C4-2B (cell line): ENCODE measurements around the gene SMC3.

Experiments
- H3K27ac ChIP-seq: fragments of 450-650 bp; 2 replicates; pipeline ENCODE4 v1.5.1; 2017
- ZFX ChIP-seq: fragments of 450-650 bp; IDR thresholded peaks from 2 replicates; pipeline ENCODE4 v1.6.1; 2017
- TF ChIP-seq, protein P1 (sequence below): fragments of 450-650 bp; conservative IDR thresholded peaks from 2 replicates; pipeline ENCODE4 v1.5.1; 2017; ENCODE audit warnings: mild to moderate bottlenecking

The SMC3 gene

DNA sequence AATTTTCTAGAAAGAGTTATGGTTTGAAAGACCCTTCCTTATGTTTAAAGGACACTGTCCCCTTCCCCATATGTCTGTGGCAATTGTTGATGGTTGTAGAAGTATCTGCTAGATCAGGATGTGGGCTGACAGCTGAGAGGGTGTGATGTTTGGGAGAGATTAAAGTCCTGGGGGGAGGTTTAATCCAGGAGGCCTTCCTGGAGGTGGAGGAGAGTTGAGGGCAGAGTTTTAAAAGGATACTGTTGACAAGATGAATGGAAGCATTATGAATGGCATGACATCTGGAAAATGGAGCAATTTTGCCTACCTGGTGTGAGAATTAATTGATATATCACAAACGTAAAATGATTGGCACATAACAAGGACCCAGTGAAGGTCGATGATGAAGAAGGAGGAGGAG is 32.9 kb upstream of the SMC3 start:
- TF ChIP-seq, protein P1, sequence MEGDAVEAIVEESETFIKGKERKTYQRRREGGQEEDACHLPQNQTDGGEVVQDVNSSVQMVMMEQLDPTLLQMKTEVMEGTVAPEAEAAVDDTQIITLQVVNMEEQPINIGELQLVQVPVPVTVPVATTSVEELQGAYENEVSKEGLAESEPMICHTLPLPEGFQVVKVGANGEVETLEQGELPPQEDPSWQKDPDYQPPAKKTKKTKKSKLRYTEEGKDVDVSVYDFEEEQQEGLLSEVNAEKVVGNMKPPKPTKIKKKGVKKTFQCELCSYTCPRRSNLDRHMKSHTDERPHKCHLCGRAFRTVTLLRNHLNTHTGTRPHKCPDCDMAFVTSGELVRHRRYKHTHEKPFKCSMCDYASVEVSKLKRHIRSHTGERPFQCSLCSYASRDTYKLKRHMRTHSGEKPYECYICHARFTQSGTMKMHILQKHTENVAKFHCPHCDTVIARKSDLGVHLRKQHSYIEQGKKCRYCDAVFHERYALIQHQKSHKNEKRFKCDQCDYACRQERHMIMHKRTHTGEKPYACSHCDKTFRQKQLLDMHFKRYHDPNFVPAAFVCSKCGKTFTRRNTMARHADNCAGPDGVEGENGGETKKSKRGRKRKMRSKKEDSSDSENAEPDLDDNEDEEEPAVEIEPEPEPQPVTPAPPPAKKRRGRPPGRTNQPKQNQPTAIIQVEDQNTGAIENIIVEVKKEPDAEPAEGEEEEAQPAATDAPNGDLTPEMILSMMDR = no peak
- no peak for TF ChIP-seq ZFX
- no peak overlapping the region for H3K27ac ChIP-seq

DNA sequence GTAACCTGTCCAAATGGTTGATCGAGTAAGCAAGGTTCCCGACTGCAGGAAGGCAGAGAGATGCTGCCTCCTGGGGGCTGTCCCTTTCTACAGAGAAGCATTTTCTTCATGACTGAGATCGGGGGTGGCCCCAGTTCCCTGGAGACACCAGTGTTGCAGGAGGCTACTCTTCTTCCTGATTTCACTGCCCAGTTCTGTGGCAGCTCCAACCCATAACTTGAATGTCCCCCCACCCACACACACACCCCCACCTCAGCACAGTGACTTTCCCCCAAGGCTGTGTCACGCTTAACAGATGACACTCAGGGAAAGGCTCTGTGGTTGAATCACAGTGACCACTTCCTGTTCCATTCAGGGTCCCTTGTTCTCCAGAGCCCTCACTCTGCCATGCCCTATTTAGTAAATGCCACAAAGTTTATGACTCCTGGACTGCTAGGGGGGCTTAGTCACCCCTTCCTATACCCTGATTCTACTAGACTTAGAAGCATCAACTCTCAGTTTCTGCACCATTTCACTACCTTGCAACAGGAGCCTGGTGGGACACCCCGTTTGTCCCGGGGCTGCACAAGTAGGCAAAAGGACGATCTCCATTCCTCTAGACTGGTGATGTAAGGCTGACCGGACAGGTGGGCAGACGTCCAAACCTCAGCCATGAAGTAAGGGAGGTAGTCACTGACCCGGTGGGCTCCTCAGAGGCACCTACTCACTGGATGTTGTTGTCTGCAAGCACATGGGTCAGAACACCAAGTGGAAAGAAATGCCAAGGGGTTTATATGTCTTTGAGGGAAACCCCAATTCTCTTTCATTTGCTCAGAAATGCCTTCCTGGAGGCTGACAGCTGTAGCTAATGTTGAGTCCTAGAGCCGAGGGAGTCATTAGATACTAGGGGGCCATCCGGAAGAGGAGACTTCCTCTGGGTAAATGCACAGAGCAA is 31.3 kb upstream of the SMC3 start:
- TF ChIP-seq, protein P1 = no peak
- TF ChIP-seq ZFX = no peak
- H3K27ac ChIP-seq = no peak overlapping the region

DNA sequence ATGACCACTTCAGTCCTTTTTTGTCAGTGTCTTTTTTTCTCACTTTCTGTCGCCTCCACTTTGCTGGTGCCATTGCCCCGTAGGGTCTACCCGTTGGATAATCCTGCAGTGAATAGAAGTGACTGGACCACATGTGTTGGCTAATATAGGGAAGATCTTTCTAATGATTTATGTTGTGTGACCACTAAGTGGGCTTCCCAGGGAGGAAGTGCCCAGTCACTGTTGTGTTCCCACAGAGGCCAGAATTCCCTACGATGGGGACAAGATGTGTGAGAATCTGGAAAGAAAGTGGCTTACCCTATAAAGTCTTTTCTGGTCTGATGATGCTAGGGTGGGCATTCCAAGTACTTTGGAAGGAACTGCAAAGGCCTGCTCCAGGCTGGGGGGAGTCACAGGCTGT is 28.4 kb upstream of the SMC3 start:
- H3K27ac ChIP-seq = no peak overlapping the region
- TF ChIP-seq, protein P1 = no peak
- no peak for TF ChIP-seq ZFX

DNA sequence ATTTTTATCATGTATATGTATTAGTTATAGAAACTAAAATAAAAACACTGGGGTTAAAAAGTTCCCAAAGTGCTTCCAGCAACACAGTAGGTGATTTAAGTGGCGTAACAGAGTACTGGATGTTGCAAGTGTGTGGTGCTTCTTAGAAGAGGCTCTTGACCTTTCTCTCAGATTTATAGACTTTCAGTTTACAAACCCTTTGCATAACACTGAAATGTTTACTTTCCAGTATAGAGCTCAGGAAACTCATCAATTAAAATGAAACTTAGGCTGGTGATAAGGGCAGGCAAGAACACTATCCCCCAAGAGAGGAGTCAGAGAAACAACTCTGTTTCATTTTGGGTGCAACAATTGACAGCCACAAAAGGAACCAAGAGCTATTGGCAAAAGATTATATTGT is 27.5 kb upstream of the SMC3 start:
- TF ChIP-seq, protein P1 = no peak
- TF ChIP-seq ZFX = no peak
- no peak overlapping the region for H3K27ac ChIP-seq

DNA sequence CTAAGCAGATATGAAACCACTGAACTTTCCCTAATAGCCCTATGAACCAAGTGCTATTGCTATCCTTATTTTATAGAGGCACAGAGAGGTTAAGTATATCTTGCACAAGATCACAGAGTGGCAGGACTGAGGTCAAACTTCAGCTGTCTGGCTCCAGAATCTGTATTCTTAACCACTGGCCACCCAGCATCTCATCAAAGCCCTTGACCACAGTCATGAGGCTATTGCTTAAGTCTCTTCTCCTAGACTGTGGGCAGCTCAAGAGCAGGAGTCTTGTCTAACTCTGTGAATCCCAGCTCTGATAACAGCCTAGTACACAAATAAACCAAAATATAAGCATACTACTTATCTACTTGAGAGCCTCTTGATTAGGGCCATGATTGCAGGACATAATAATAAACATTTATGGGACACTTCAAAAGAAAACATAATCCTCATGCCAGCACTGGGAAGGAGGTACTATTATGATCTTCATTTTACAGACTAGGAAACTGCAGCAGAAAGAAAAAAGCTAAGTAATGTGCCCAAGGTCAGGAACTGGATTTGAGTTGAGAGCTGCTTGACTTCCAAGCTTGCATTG is 22.4 kb upstream of the SMC3 start:
- TF ChIP-seq ZFX = no peak
- TF ChIP-seq, protein P1 = no peak
- H3K27ac ChIP-seq = no peak overlapping the region

DNA sequence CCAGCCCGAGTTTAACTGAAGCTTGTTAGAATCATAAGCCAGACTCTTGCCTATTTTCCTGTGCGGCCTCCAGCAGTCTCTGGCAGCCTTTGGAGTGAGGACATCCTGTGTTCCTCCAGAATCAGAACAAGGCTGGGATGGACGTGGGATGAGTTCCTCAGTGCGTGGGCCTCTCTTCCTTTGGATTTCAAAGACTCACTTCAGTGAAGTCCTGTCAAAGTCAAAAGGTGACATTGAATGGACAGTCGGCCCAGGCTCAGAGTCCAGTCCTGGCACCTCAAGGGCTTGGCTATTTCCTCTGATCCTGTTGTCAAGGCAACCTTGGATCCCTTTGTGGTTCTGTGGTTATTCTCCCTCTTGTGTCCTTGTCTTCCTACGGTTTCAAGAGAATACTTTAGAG is 21.4 kb upstream of the SMC3 start:
- TF ChIP-seq, protein P1 = no peak
- no peak for TF ChIP-seq ZFX
- H3K27ac ChIP-seq = no peak overlapping the region

DNA sequence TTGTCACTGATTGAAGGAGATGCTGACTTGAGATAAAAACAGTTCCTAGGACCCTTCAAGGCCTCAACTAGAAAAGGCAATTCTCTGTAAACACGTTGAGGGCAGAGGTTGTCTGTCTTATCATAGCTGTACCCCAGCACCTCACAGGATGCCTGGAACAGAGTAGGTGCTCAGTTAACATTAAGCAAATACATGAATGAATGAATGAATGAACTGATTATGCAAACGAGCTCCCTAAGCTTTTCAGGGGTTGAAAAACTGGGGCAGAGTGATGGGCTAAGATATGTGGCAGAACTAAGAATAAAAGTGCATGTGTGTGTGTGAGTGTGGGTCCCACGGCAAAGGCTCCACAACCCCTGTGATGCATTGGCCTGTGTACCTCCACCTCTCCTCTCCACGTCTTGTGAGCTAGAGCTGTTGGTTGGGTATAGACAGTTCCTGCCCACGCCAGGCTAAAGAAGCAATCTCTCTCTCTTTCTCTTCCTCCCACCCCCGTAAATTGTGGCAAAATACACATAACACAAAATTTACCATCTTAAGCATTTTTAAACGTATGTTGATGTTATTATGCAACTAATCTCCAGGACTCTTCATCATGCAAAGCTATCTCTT is 20.9 kb upstream of the SMC3 start:
- no peak overlapping the region for H3K27ac ChIP-seq
- TF ChIP-seq, protein P1 = no peak
- TF ChIP-seq ZFX = no peak
